ENCODE data around the gene MAD1L1.

- TF ChIP-seq EP300 (IDR thresholded peaks at IDR 0.05) (no peak), CTCF (IDR thresholded peaks at IDR 0.05) (no peak)
Measured at GRCh38 chr7:2199528-2199927, 33.2 kb downstream of the MAD1L1 start.
